WTC11 (cell line): ENCODE data around the gene BPI. TPM values are rescaled to one million over a fixed set of nuclear protein-coding genes. Genes with fewer than 3 reads are reported as not detected.

Experiments used
- ATAC-seq: fragments of 200-7000 bp; cut with Tn5 transposase; 2 replicates; pipeline ENCODE4 v1.10.0; 2021; ENCODE audit warnings: mild to moderate bottlenecking, moderate library complexity
- CTCF ChIA-PET: fragments of 300-600 bp; sonication (Branson Sonifier 250); formaldehyde crosslinking; loops from one replicate; lab custom pipeline; 2021; ENCODE audit warnings: antibody characterized with exemption; lab: Charles Lee
- POLR2A ChIA-PET: fragments of 350-600 bp; sonication (Branson Sonifier 250); formaldehyde crosslinking; loops from one replicate; lab custom pipeline; 2021; ENCODE audit warnings: antibody characterized with exemption; lab: Charles Lee
- DNase-seq: peaks from one replicate; pipeline ENCODE4 v3.0.0; 2021; ENCODE audit warnings: low spot score
- H3K27ac Mint-ChIP-seq: 2 replicates; pipeline ENCODE4 v1.8.0; 2021; ENCODE audit warnings: mixed read lengths
- H3K27me3 Mint-ChIP-seq: 2 replicates; pipeline ENCODE4 v1.8.0; 2021; ENCODE audit warnings: low read depth, mild to moderate bottlenecking, moderate library complexity, mixed read lengths
- H3K36me3 Mint-ChIP-seq: 2 replicates; pipeline ENCODE4 v1.8.0; 2021; ENCODE audit warnings: mixed read lengths
- H3K4me1 Mint-ChIP-seq: 2 replicates; pipeline ENCODE4 v1.8.0; 2022; ENCODE audit warnings: mixed read lengths
- H3K4me3 Mint-ChIP-seq: 2 replicates; pipeline ENCODE4 v1.8.0; 2021; ENCODE audit warnings: mild to moderate bottlenecking, moderate library complexity, mixed read lengths
- H3K9me3 Mint-ChIP-seq: 2 replicates; pipeline ENCODE4 v1.8.0; 2021; ENCODE audit warnings: mixed read lengths
- CBFB ChIP-seq: sonication (generic); formaldehyde crosslinking; IDR thresholded peaks from 2 replicates; pipeline ENCODE4 v1.8.1; 2022; ENCODE audit warnings: mild to moderate bottlenecking, low read depth, missing genetic modification reagents
- GABPB1 ChIP-seq: sonication (generic); formaldehyde crosslinking; IDR thresholded peaks from 2 replicates; pipeline ENCODE4 v1.8.1; 2023; ENCODE audit warnings: mild to moderate bottlenecking, missing genetic modification reagents
- IRF2 ChIP-seq: sonication (generic); formaldehyde crosslinking; IDR thresholded peaks from 2 replicates; pipeline ENCODE4 v1.8.0; 2022; ENCODE audit warnings: low read depth, missing genetic modification reagents, borderline replicate concordance
- NR3C1 ChIP-seq: sonication (generic); formaldehyde crosslinking; conservative IDR thresholded peaks from 2 replicates; pipeline ENCODE4 v1.8.1; 2023; ENCODE audit warnings: low read depth, mild to moderate bottlenecking, missing genetic modification reagents
- TCF7 ChIP-seq: sonication (generic); formaldehyde crosslinking; IDR thresholded peaks from 2 replicates; pipeline ENCODE4 v1.8.0; 2022; ENCODE audit warnings: mild to moderate bottlenecking, low read depth, missing genetic modification reagents, moderate library complexity
- total RNA-seq: library from RNA; stranded (reverse); gene quantifications from 3 replicates; pipeline ENCODE4 v1.2.3, GENCODE V29; 2021
- TF ChIP-seq, protein P1 (sequence below): sonication (generic); formaldehyde crosslinking; IDR thresholded peaks from 2 replicates; pipeline ENCODE4 v1.8.0; 2023; ENCODE audit warnings: missing genetic modification reagents, mild to moderate bottlenecking, borderline replicate concordance
- TF ChIP-seq, protein P2 (sequence below): sonication (generic); formaldehyde crosslinking; IDR thresholded peaks from 2 replicates; pipeline ENCODE4 v1.8.1; 2023; ENCODE audit warnings: mild to moderate bottlenecking, missing genetic modification reagents, borderline replicate concordance
- TF ChIP-seq, protein P3 (sequence below): sonication (generic); formaldehyde crosslinking; IDR thresholded peaks from 2 replicates; pipeline ENCODE4 v1.8.1; 2022; ENCODE audit warnings: missing genetic modification reagents, borderline replicate concordance

Gene BPI
- total RNA-seq, 1 experiment from 2014 or later = not detected

DNA sequence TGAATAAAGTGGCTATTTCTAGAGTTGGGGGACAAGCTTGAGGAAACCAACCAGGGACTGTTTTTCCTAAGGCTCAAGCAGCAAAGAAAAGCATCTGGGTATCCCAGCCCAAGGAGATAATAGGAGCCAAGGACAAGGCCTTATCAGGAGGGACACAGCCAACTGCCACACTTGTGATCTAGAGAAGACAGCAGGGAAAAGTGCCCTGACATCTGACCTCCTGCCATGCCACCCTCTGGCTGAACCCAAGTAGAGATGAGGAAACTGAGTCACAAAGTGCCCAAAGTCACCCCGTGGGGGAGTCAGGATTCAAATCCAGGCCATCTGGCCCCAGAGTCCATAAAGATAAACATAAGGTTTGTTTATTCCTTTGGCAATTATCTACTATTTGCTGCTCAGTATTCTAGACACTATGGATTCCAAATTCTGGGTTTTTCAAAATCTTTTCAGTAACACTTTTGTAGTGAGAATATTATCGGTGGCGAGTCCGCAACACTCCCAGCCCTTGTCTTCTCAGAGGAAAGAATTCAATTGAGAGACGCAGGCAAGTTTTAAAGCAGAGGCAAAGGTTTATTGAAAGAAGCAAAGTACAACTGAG is 38.9 kb downstream of the BPI start (continued):
- TF ChIP-seq, protein P1, sequence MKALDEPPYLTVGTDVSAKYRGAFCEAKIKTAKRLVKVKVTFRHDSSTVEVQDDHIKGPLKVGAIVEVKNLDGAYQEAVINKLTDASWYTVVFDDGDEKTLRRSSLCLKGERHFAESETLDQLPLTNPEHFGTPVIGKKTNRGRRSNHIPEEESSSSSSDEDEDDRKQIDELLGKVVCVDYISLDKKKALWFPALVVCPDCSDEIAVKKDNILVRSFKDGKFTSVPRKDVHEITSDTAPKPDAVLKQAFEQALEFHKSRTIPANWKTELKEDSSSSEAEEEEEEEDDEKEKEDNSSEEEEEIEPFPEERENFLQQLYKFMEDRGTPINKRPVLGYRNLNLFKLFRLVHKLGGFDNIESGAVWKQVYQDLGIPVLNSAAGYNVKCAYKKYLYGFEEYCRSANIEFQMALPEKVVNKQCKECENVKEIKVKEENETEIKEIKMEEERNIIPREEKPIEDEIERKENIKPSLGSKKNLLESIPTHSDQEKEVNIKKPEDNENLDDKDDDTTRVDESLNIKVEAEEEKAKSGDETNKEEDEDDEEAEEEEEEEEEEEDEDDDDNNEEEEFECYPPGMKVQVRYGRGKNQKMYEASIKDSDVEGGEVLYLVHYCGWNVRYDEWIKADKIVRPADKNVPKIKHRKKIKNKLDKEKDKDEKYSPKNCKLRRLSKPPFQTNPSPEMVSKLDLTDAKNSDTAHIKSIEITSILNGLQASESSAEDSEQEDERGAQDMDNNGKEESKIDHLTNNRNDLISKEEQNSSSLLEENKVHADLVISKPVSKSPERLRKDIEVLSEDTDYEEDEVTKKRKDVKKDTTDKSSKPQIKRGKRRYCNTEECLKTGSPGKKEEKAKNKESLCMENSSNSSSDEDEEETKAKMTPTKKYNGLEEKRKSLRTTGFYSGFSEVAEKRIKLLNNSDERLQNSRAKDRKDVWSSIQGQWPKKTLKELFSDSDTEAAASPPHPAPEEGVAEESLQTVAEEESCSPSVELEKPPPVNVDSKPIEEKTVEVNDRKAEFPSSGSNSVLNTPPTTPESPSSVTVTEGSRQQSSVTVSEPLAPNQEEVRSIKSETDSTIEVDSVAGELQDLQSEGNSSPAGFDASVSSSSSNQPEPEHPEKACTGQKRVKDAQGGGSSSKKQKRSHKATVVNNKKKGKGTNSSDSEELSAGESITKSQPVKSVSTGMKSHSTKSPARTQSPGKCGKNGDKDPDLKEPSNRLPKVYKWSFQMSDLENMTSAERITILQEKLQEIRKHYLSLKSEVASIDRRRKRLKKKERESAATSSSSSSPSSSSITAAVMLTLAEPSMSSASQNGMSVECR (CRISPR knock-in tag) = no peak
- TF ChIP-seq CBFB (CRISPR knock-in tag) (no peak), TCF7 (CRISPR knock-in tag) (no peak)
- TF ChIP-seq, protein P2, sequence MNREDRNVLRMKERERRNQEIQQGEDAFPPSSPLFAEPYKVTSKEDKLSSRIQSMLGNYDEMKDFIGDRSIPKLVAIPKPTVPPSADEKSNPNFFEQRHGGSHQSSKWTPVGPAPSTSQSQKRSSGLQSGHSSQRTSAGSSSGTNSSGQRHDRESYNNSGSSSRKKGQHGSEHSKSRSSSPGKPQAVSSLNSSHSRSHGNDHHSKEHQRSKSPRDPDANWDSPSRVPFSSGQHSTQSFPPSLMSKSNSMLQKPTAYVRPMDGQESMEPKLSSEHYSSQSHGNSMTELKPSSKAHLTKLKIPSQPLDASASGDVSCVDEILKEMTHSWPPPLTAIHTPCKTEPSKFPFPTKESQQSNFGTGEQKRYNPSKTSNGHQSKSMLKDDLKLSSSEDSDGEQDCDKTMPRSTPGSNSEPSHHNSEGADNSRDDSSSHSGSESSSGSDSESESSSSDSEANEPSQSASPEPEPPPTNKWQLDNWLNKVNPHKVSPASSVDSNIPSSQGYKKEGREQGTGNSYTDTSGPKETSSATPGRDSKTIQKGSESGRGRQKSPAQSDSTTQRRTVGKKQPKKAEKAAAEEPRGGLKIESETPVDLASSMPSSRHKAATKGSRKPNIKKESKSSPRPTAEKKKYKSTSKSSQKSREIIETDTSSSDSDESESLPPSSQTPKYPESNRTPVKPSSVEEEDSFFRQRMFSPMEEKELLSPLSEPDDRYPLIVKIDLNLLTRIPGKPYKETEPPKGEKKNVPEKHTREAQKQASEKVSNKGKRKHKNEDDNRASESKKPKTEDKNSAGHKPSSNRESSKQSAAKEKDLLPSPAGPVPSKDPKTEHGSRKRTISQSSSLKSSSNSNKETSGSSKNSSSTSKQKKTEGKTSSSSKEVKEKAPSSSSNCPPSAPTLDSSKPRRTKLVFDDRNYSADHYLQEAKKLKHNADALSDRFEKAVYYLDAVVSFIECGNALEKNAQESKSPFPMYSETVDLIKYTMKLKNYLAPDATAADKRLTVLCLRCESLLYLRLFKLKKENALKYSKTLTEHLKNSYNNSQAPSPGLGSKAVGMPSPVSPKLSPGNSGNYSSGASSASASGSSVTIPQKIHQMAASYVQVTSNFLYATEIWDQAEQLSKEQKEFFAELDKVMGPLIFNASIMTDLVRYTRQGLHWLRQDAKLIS (CRISPR knock-in tag) = no peak

DNA sequence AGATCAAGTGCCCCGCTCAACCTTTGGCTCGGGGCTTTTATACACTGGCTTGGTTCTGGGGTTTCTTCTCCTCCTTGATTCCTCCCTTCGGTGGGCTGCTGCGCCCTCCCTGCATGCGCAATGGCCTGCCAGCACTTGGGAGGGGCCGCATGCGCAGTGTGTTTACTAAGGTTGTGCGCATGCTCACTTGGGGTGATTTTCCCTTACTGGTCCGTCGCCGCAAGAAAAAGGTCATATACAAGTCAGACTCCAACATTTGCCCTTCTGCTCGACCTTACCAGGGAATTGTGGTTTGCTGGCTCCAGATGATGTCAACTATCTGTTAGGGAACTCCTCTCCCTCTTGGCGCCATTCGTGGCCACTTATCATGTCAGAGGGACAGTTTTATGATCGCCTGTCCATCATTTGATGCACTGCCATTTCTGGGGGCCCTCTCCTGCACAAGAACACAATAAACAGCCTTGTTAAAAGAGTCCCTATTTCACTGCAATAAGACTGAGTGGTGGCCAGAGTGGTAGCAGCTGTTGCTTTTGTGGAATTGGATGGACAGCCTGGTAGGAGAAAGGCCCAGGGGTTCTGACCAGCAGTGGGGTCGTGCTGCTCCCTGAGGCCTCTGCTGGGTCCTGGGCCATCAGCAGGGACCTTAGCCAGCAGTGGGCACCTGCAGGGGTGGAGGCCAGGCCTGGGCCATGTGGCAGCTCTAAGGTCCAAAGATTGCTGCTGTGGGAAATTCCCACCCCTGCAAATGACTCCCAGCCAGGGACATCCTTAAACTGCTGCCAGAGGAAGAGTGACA is 39.6 kb downstream of the BPI start:
- POLR2A ChIA-PET = no interaction called here
- H3K4me3 Mint-ChIP-seq = no peak overlapping the region
- no peaks in the 10 kb centered on the region; the same call in 1 of the 2 replicates for H3K27me3 Mint-ChIP-seq
- peaks cover 56% of the 10 kb centered on the region for H3K4me1 Mint-ChIP-seq
- TF ChIP-seq GABPB1 (CRISPR knock-in tag) (peak; percentile 77), NR3C1 (CRISPR knock-in tag) (no peak)
- DNase-seq (no peak), ATAC-seq (no peak)
- CTCF ChIA-PET = interaction anchor here (0.7 to 2.0 kb wide), 2 partner anchors 12 to 13 kb away, joined by 3 to 8 read pairs; no protein-coding TSS in a partner anchor
- no peaks in the 10 kb centered on the region for H3K36me3 Mint-ChIP-seq
- H3K9me3 Mint-ChIP-seq = no peaks in the 10 kb centered on the region
- H3K27ac Mint-ChIP-seq = peak overlapping the region; percentile 99

DNA sequence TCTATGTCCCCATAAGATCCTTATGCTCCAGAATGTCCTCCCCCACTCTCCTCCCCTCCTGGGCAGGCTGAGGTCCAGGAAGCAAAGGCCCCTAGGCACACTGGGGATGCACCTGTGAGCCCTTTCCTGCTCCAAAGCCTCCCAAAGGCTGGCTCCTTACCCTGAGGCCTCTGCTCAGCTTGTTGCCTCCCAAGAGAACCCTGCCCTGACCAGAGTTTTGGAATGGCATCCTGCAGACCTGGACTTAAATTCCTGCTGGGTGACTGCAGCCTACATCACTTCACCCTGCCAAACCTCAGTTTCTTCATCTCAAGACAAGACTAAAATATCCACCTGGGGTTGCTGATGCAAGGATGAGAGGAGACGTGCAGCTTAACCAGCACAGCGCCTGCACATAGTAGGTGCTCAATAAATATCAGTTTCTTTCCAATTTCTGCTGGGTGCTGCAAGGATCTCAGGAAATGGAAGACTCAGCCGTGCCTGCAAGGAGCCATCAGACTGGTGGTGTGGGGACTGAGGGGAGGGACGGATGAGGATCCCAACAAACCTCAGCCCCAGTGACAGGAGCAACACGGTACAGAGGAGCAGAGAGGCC is 40.2 kb downstream of the BPI start:
- TF ChIP-seq IRF2 (CRISPR knock-in tag) = no peak

DNA sequence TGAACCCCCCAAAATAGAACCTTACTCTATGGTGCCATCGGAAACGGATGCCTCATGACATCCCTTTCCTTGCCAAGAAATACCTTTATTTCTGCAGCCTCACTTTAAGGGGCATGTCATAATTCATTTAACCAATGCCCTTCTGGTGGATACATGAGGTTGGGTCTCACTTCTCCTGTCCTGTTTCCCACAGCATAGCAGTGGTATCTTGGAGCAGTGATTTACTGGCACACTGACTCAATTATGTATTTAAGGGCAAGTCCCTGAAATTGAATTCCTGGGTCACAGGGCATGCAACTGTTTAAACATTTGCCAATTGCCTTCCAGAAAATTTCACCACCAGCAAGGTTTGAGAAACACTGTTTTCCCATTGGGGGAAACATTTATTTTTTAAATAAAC is 41.7 kb downstream of the BPI start:
- no peaks in the 10 kb centered on the region for H3K9me3 Mint-ChIP-seq
- CTCF ChIA-PET = interaction anchor here (1.6 kb wide), 1 partner anchor 11 kb away, joined by 5 read pairs; no protein-coding TSS in a partner anchor
- DNase-seq (no peak), ATAC-seq (no peak)
- POLR2A ChIA-PET = interaction anchor here (0.6 kb wide), 1 partner anchor 78 kb away, joined by 6 read pairs; no protein-coding TSS in a partner anchor
- peaks cover 47% of the 10 kb centered on the region for H3K4me1 Mint-ChIP-seq
- H3K36me3 Mint-ChIP-seq = no peaks in the 10 kb centered on the region
- no peak overlapping the region for H3K27ac Mint-ChIP-seq
- TF ChIP-seq, protein P3, sequence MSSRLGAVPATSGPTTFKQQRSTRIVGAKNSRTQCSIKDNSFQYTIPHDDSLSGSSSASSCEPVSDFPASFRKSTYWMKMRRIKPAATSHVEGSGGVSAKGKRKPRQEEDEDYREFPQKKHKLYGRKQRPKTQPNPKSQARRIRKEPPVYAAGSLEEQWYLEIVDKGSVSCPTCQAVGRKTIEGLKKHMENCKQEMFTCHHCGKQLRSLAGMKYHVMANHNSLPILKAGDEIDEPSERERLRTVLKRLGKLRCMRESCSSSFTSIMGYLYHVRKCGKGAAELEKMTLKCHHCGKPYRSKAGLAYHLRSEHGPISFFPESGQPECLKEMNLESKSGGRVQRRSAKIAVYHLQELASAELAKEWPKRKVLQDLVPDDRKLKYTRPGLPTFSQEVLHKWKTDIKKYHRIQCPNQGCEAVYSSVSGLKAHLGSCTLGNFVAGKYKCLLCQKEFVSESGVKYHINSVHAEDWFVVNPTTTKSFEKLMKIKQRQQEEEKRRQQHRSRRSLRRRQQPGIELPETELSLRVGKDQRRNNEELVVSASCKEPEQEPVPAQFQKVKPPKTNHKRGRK (CRISPR knock-in tag) = no peak
- H3K4me3 Mint-ChIP-seq = no peak overlapping the region
- no peaks in the 10 kb centered on the region for H3K27me3 Mint-ChIP-seq

More for the DNA sequence above, 40.2 kb downstream of the BPI start:
- POLR2A ChIA-PET = no interaction called here
- CTCF ChIA-PET = interaction anchor here (0.7 to 2.0 kb wide), 2 partner anchors 11 to 13 kb away, joined by 3 to 8 read pairs; no protein-coding TSS in a partner anchor
- no peaks in the 10 kb centered on the region for H3K36me3 Mint-ChIP-seq
- H3K4me3 Mint-ChIP-seq = no peak overlapping the region
- ATAC-seq (no peak), DNase-seq (no peak)
- H3K27ac Mint-ChIP-seq = no peak overlapping the region
- no peaks in the 10 kb centered on the region for H3K27me3 Mint-ChIP-seq
- peaks cover 53% of the 10 kb centered on the region for H3K4me1 Mint-ChIP-seq
- no peaks in the 10 kb centered on the region for H3K9me3 Mint-ChIP-seq
